ENCODE data around the gene ZDHHC13. TPM values are rescaled to one million over a fixed set of nuclear protein-coding genes. Genes with fewer than 3 reads are reported as not detected.

Gene ZDHHC13
- total and polyA plus RNA-seq, 10 donors, result 8.2 to 20.4 (median 12.3) TPM

- intact Hi-C loops (cut with DNase I; ENCODE audit: low total_unique reads), result no loop called here
- WGBS, 5 donors, result 68 to 85% (median 78%) methylated on average over 8 of the region's 8 CpGs
- DNase-seq, result no peak
These were observed 29.3 kb upstream of the ZDHHC13 start for GRCh38 chr11:19087658-19088057.

DNA sequence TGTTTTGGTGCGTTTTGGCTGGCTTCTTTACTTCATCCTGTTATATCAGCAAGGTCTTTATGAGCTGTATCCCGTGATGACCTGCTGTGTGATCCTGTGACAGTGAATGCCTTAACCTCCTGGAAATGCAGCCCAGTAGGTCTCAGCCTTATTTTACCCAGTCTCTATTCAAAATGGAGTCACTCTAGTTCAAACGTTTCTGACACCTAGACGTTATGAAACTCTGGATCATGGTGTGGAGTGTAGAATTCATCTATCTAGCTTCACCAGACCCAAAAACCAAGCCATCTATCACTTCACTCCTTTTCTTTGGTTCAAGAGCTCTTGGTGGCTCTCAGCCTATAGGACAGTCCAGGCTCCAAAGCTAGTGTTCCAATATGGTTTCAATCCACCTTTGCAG is 28.2 kb upstream of the ZDHHC13 start:
- 69 to 91% (median 82%) methylated on average over 4 of the region's 4 CpGs for WGBS, 5 donors
- TF ChIP-seq POLR2A (IDR thresholded peaks at IDR 0.05) (no peak), CTCF (IDR thresholded peaks at IDR 0.05 in 8 of 11, conservative IDR thresholded peaks at IDR 0.05 in 3 of 11) (no peak), POLR2AphosphoS5 (IDR thresholded peaks at IDR 0.05) (no peak)
- Histone ChIP-seq H3K9me3 (no peaks in the 10 kb centered on the region), H3K27ac (no peak overlapping the region), H3K4me1 (no peaks in the 10 kb centered on the region), H3K27me3 (replicated peaks in 1 of 7) (peaks cover 0 to under 1% (median 0%) of the 10 kb centered on the region in 7 donors), H3K4me3 (no peak overlapping the region), H3K36me3 (no peaks in the 10 kb centered on the region)
- no peak for DNase-seq
- intact Hi-C loops (cut with DNase I; ENCODE audit: low total_unique reads), result no loop called here

More at GRCh38 chr11:19087658-19088057, 29.3 kb upstream of the ZDHHC13 start:
- Histone ChIP-seq H3K4me1 (no peaks in the 10 kb centered on the region), H3K27ac (no peak overlapping the region), H3K9me3 (no peaks in the 10 kb centered on the region), H3K4me3 (no peak overlapping the region), H3K27me3 (replicated peaks in 1 of 7) (no peaks in the 10 kb centered on the region), H3K36me3 (no peaks in the 10 kb centered on the region)
- no peak for TF ChIP-seq CTCF (IDR thresholded peaks at IDR 0.05 in 8 of 11, conservative IDR thresholded peaks at IDR 0.05 in 3 of 11)
- TF ChIP-seq POLR2AphosphoS5 (IDR thresholded peaks at IDR 0.05), result no peak
- no peak for TF ChIP-seq POLR2A (IDR thresholded peaks at IDR 0.05)

- 84 to 96% (median 89%) methylated on average over 5 of the region's 5 CpGs for WGBS, 5 donors
- H3K36me3 ChIP-seq, result no peaks in the 10 kb centered on the region
- no peaks in the 10 kb centered on the region for H3K9me3 ChIP-seq
- no peaks in the 10 kb centered on the region for H3K4me1 ChIP-seq
- intact Hi-C loops (cut with DNase I; ENCODE audit: low total_unique reads), result no loop called here
- TF ChIP-seq CTCF (IDR thresholded peaks at IDR 0.05 in 8 of 11, conservative IDR thresholded peaks at IDR 0.05 in 3 of 11) (no peak), POLR2A (IDR thresholded peaks at IDR 0.05) (no peak), POLR2AphosphoS5 (IDR thresholded peaks at IDR 0.05) (no peak)
- no peak overlapping the region for H3K4me3 ChIP-seq
- DNase-seq, result no peak
- no peak overlapping the region for H3K27ac ChIP-seq
- H3K27me3 ChIP-seq (replicated peaks in 1 of 7), result peaks cover 0 to 4% (median 0%) of the 10 kb centered on the region in 7 donors
These were observed 27.5 kb upstream of the ZDHHC13 start for GRCh38 chr11:19089421-19089820.

DNA sequence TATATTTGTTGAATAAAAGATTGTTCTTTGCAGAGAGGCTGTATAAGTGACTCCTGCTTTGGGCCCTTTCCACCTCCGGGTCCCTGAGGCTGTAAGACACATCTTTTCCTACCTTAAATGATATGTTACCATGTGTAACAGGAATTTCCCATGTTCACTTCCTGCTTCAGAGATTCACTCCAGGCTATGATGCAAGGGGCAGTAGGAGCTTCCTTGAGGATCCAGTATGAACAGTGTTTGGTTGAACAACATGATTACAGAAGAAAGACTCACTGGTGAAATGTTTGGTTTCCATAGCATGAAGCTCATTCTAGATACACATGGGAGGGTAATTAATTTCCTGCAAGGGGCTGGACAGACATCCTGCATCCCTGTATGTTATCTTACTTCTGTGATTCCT is 25.6 kb upstream of the ZDHHC13 start:
- 70 to 93% (median 86%) methylated on average over 1 of the region's 1 CpG for WGBS, 5 donors
- Histone ChIP-seq H3K27me3 (replicated peaks in 1 of 7) (peaks cover 0 to 9% (median 0%) of the 10 kb centered on the region in 7 donors), H3K9me3 (no peaks in the 10 kb centered on the region), H3K4me3 (no peak overlapping the region), H3K4me1 (no peaks in the 10 kb centered on the region), H3K36me3 (no peaks in the 10 kb centered on the region), H3K27ac (no peak overlapping the region)
- intact Hi-C loops (cut with DNase I; ENCODE audit: low total_unique reads), result no loop called here
- no peak for DNase-seq
- TF ChIP-seq POLR2AphosphoS5 (IDR thresholded peaks at IDR 0.05) (no peak), POLR2A (IDR thresholded peaks at IDR 0.05) (no peak), CTCF (IDR thresholded peaks at IDR 0.05 in 8 of 11, conservative IDR thresholded peaks at IDR 0.05 in 3 of 11) (no peak)

All from spleen (tissue), 11 donors.